H1 (cell line): ENCODE data around the gene NFKBIL1. TPM values are rescaled to one million over a fixed set of nuclear protein-coding genes. Genes with fewer than 3 reads are reported as not detected.

Experiments
- BACH1 ChIP-seq: IDR thresholded peaks from 2 replicates; pipeline ENCODE4 v1.6.1; 2012; ENCODE audit warnings: low read length, improper control_type of control experiment
- CEBPB ChIP-seq: IDR thresholded peaks from 2 replicates; pipeline ENCODE4 v1.6.1; 2012; ENCODE audit warnings: low read depth, low read length
- CTBP2 ChIP-seq: IDR thresholded peaks from 2 replicates; pipeline ENCODE4 v1.7.0; 2011; ENCODE audit warnings: borderline replicate concordance, mild to moderate bottlenecking, moderate library complexity, mixed read lengths, low read length; ENCODE audit not compliant: insufficient read depth, insufficient read length
- EGR1 ChIP-seq: IDR thresholded peaks from 2 replicates; pipeline ENCODE4 v1.6.1; 2011; ENCODE audit warnings: low read depth, low read length, borderline replicate concordance
- EP300 ChIP-seq, 2 experiments: IDR thresholded peaks; 1 replicate in 1 of 2; 2 replicates in 1 of 2; pipeline ENCODE4 v1.6.1; 2011 to 2012; ENCODE audit warnings: low read depth in 2 of 2, low read length in 2 of 2, mild to moderate bottlenecking in 2 of 2, borderline replicate concordance in 1 of 2, inconsistent platforms in 1 of 2, moderate library complexity in 1 of 2
- EZH2 ChIP-seq: fragments of 200-600 bp; sonication (generic); IDR thresholded peaks from 2 replicates; pipeline ENCODE4 v1.7.1; 2012; ENCODE audit warnings: low read depth, mild to moderate bottlenecking, moderate library complexity, low read length, inconsistent platforms; ENCODE audit not compliant: severe bottlenecking
- FOSL1 ChIP-seq: IDR thresholded peaks from 2 replicates; pipeline ENCODE4 v1.6.1; 2011; ENCODE audit warnings: mild to moderate bottlenecking, low read depth, low read length, moderate library complexity; ENCODE audit not compliant: insufficient read depth
- JUND ChIP-seq: IDR thresholded peaks from 2 replicates; pipeline ENCODE4 v1.6.1; 2011; ENCODE audit warnings: mild to moderate bottlenecking, improper control_type of control experiment, low read length
- KDM1A ChIP-seq: fragments of 200-600, 300-600 bp; sonication (generic); IDR thresholded peaks from 2 replicates; pipeline ENCODE4 v1.7.1; 2016; ENCODE audit warnings: mild to moderate bottlenecking, low read length, borderline replicate concordance
- NANOG ChIP-seq: IDR thresholded peaks from 2 replicates; pipeline ENCODE4 v1.6.1; 2011; ENCODE audit warnings: low read length, low read depth, mild to moderate bottlenecking, inconsistent platforms; ENCODE audit not compliant: insufficient read depth, poor library complexity, severe bottlenecking
- POLR2A ChIP-seq, 2 experiments: IDR thresholded peaks; 1 replicate in 1 of 2; 2 replicates in 1 of 2; pipeline ENCODE4 v1.6.1; 2011; ENCODE audit warnings: low read depth in 2 of 2, low read length in 2 of 2, mild to moderate bottlenecking in 2 of 2; ENCODE audit errors: control extremely low read depth in 1 of 2
- POLR2AphosphoS5 ChIP-seq: IDR thresholded peaks from 2 replicates; pipeline ENCODE4 v1.6.1; 2011; ENCODE audit warnings: low read depth, low read length
- RAD21 ChIP-seq, 2 experiments: IDR thresholded peaks in 1 of 2; conservative IDR thresholded peaks in 1 of 2; 2 replicates each; pipeline ENCODE4 v1.6.1; 2011; ENCODE audit warnings: low read depth in 2 of 2, low read length in 2 of 2, improper control_type of control experiment in 1 of 2, inconsistent platforms in 1 of 2, mild to moderate bottlenecking in 1 of 2, moderate library complexity in 1 of 2
- RFX5 ChIP-seq: IDR thresholded peaks from 2 replicates; pipeline ENCODE4 v1.6.1; 2011; ENCODE audit warnings: low read depth, low read length, improper control_type of control experiment, borderline replicate concordance
- SIN3A ChIP-seq, 2 experiments: IDR thresholded peaks in 1 of 2; conservative IDR thresholded peaks in 1 of 2; 2 replicates each; pipeline ENCODE4 v1.6.1; 2011 to 2012; ENCODE audit warnings: low read length in 2 of 2, improper control_type of control experiment in 1 of 2, low read depth in 1 of 2, mild to moderate bottlenecking in 1 of 2
- SP4 ChIP-seq: IDR thresholded peaks from 2 replicates; pipeline ENCODE4 v1.6.1; 2012; ENCODE audit warnings: low read length, inconsistent platforms
- TAF1 ChIP-seq: IDR thresholded peaks from 2 replicates; pipeline ENCODE4 v1.6.1; 2011; ENCODE audit warnings: mild to moderate bottlenecking, low read depth, low read length
- TBP ChIP-seq: IDR thresholded peaks from 2 replicates; pipeline ENCODE4 v1.6.1; 2011; ENCODE audit warnings: low read depth, low read length, improper control_type of control experiment
- YY1 ChIP-seq: IDR thresholded peaks from 2 replicates; pipeline ENCODE4 v1.6.1; 2011; ENCODE audit warnings: low read depth, mild to moderate bottlenecking, low read length
- polyA plus RNA-seq, 7 experiments: library from polyadenylated mRNA; depleted of rRNA in 3 of 7; stranded (reverse) in 5 of 7; unstranded in 2 of 7; fragments of >200 nt in 5 of 7; fragments of 200-250 nt in 2 of 7; gene quantifications; 1 replicate in 5 of 7; 2 replicates in 1 of 7; 4 replicates in 1 of 7; pipeline versions ENCODE4 v1.2.1 to v1.2.3, GENCODE V29; 2011 to 2013; ENCODE audit warnings: missing spikeins in 2 of 7, mixed read lengths in 2 of 7
- total RNA-seq: library from RNA; stranded (reverse); fragmentation: NEBNext Ultra II Directional; extraction: Animal tissue kit (Norgen Biotek cat#: 25700); gene quantifications from 2 replicates; pipeline ENCODE4 v1.2.1, GENCODE V29; 2021
- TF ChIP-seq, protein P1 (sequence below): IDR thresholded peaks from 2 replicates; pipeline ENCODE4 v1.6.1; 2012; ENCODE audit warnings: low read length, inconsistent platforms
- TF ChIP-seq, protein P2 (sequence below): IDR thresholded peaks from 2 replicates; pipeline ENCODE4 v1.6.1; 2011; ENCODE audit warnings: low read depth, mild to moderate bottlenecking, low read length; ENCODE audit not compliant: insufficient read depth

The NFKBIL1 gene
- total and polyA plus RNA-seq, 2 of the 8 experiments (the other 6 are each of a cell fraction or from before 2014, with no cell fraction given), result 7.5 to 11.2 TPM

DNA sequence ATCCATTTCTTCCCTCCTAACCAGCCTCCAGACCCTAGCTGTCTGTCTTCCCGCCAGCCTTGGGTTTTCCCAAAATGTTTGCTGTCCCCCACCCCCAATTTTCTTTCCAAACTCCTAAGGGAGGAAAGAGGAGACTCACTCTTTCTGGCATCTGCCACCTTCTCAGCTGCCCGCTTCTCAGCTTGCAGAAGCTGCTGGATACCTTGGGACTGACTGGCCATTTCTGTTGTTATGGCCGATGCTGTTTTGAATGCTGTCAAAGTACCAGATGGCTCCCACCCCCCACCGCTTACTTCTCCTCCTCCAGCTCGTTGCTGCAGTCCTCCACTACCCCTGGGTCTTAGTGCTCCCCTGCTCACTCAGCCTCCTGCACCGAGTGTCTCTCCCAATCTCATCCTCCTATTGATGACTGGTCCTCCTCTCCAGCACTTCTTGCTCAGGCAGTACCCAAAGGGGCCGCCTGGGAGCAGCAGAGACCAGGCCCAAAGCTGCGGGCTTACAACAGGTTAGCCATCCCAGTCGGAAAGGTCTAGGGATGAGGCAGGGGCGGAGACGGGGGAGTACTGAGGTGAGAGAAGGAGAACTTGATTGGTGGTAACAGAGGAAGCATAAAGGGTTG lies 960 bp upstream of the NFKBIL1 start, which contains the start of gene ATP6V1G2 (continued):
- TF ChIP-seq, protein P1, sequence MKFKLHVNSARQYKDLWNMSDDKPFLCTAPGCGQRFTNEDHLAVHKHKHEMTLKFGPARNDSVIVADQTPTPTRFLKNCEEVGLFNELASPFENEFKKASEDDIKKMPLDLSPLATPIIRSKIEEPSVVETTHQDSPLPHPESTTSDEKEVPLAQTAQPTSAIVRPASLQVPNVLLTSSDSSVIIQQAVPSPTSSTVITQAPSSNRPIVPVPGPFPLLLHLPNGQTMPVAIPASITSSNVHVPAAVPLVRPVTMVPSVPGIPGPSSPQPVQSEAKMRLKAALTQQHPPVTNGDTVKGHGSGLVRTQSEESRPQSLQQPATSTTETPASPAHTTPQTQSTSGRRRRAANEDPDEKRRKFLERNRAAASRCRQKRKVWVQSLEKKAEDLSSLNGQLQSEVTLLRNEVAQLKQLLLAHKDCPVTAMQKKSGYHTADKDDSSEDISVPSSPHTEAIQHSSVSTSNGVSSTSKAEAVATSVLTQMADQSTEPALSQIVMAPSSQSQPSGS, result 0 out of 2 replicates have a peak, but pooled peaks have one; percentile 21
- TF ChIP-seq YY1 (peak; percentile 87), SP4 (peak; percentile 56; the same call in 1 of the 2 replicates), TBP (0 out of 2 replicates have a peak, but pooled peaks have one; percentile 43), POLR2AphosphoS5 (0 out of 2 replicates have a peak, but pooled peaks have one; percentile 41), FOSL1 (peak; percentile 94), SIN3A (conservative IDR thresholded peaks at IDR 0.05 in 1 of 2, IDR thresholded peaks at IDR 0.05 in 1 of 2; ENCODE audit: low read depth in 1 of 2, low read length in 2 of 2) (peak; percentile 96 to 99), EZH2 (no peak), TAF1 (peak; percentile 73), CEBPB (no peak; the same call in 1 of the 2 replicates), RFX5 (no peak), CTBP2 (peak; percentile 83), RAD21 (IDR thresholded peaks at IDR 0.05 in 1 of 2, conservative IDR thresholded peaks at IDR 0.05 in 1 of 2; ENCODE audit: low read depth in 2 of 2, low read length in 2 of 2) (peak; percentile 99 to 100), BACH1 (no peak), EGR1 (peak; percentile 72; the same call in 1 of the 2 replicates), POLR2A (IDR thresholded peaks at IDR 0.05; ENCODE audit: control extremely low read depth in 1 of 2, low read depth in 2 of 2, low read length in 2 of 2) (0 out of 3 replicates have a peak, but pooled peaks of 1 of the 2 experiments have one; percentile 83), KDM1A (peak; percentile 88), NANOG (peak; percentile 58), JUND (peak; percentile 63; the same call in 1 of the 2 replicates), EP300 (IDR thresholded peaks at IDR 0.05; ENCODE audit: borderline replicate concordance in 1 of 2, low read depth in 2 of 2, low read length in 2 of 2) (peak in 1 of 2 experiments; percentile 79; a peak in 1 of 3 replicates)
- TF ChIP-seq, protein P2, sequence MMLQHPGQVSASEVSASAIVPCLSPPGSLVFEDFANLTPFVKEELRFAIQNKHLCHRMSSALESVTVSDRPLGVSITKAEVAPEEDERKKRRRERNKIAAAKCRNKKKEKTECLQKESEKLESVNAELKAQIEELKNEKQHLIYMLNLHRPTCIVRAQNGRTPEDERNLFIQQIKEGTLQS, result 0 out of 2 replicates have a peak, but pooled peaks have one; percentile 26
